Activated CD4-positive, alpha-beta T cell treated with anti-CD3 and anti-CD28 coated beads, Interleukin-2, amount 50 U/mL, for 16 hours (primary cell): ENCODE measurements around the gene EOMES.

ENCODE experiments used
- DNase-seq: peaks from one replicate; pipeline ENCODE4 v3.0.0-alpha.2; 2020

Gene EOMES

GRCh38 chr3:27719314-27720003 lies 2.7 kb downstream of the EOMES start:
- DNase-seq = no peak

- DNase-seq = no peak
These were observed 3.7 kb downstream of the EOMES start for GRCh38 chr3:27718459-27718858.

- DNase-seq = no peak
These were observed 4.8 kb downstream of the EOMES start for GRCh38 chr3:27717200-27717852.

- DNase-seq = no peak
These were observed 5.8 kb downstream of the EOMES start for GRCh38 chr3:27716309-27716708.

- no peak for DNase-seq
These were observed 6.3 kb downstream of the EOMES start for GRCh38 chr3:27715863-27716262.

- no peak for DNase-seq
These were observed 6.7 kb downstream of the EOMES start for GRCh38 chr3:27715454-27715806.

- peak; percentile 16 for DNase-seq
These were observed 7.2 kb downstream of the EOMES start for GRCh38 chr3:27714692-27715453.

- DNase-seq = no peak
These were observed 8.0 kb downstream of the EOMES start for GRCh38 chr3:27714146-27714526.

- no peak for DNase-seq
These were observed 8.5 kb downstream of the EOMES start for GRCh38 chr3:27713435-27714145.

- no peak for DNase-seq
These were observed 9.1 kb downstream of the EOMES start for GRCh38 chr3:27713078-27713423.

GRCh38 chr3:27712136-27713077 lies 9.7 kb downstream of the EOMES start:
- peak; percentile 87 for DNase-seq

GRCh38 chr3:27708250-27708649 lies 13.9 kb downstream of the EOMES start:
- no peak for DNase-seq

- DNase-seq = no peak
These were observed 23.1 kb downstream of the EOMES start for GRCh38 chr3:27699067-27699466.

GRCh38 chr3:27696906-27697305 lies 25.2 kb downstream of the EOMES start:
- no peak for DNase-seq

- DNase-seq = no peak
These were observed 26.5 kb downstream of the EOMES start for GRCh38 chr3:27695636-27696035.

- no peak for DNase-seq
These were observed 34.1 kb downstream of the EOMES start for GRCh38 chr3:27688053-27688452.

- DNase-seq = no peak
These were observed 35.5 kb downstream of the EOMES start for GRCh38 chr3:27686642-27687041.

- DNase-seq = no peak
These were observed 36.6 kb downstream of the EOMES start for GRCh38 chr3:27685474-27685873.

GRCh38 chr3:27684302-27684701 lies 37.8 kb downstream of the EOMES start:
- no peak for DNase-seq

- peak; percentile 62 for DNase-seq
These were observed 40.8 kb downstream of the EOMES start for GRCh38 chr3:27681249-27681748.

GRCh38 chr3:27680517-27681246 lies 41.4 kb downstream of the EOMES start:
- DNase-seq = no peak

GRCh38 chr3:27679691-27680090 lies 42.4 kb downstream of the EOMES start:
- DNase-seq = no peak
